ENCODE measurements around the gene MEGF6. TPM values are rescaled to one million over a fixed set of nuclear protein-coding genes. Genes with fewer than 3 reads are reported as not detected.

MEGF6 gene
- total and polyA plus RNA-seq, 2 donors (not counting 1 experiment from before 2014, with no cell fraction given): 43.2 to 77.3 TPM

- H3K27ac Mint-ChIP-seq: no peak overlapping the region
- H3K4me1 Mint-ChIP-seq: peaks cover 16% of the 10 kb centered on the region
- H3K27ac ChIP-seq (ENCODE audit: low read length in 2 of 2): no peak overlapping the region
- no peaks in the 10 kb centered on the region for H3K9me3 ChIP-seq (ENCODE audit: control extremely low read depth in 1 of 3, control insufficient read depth in 2 of 3, insufficient read depth in 1 of 3, low read length in 2 of 3)
- no peak overlapping the region for H3K4me2 ChIP-seq (replicated peaks; ENCODE audit: low read depth, low read length, poor library complexity, severe bottlenecking)
- H3K9ac ChIP-seq (ENCODE audit: low read length): no peak overlapping the region
- no peaks in the 10 kb centered on the region for H3K36me3 ChIP-seq (replicated peaks in 1 of 2; ENCODE audit: control extremely low read depth in 1 of 2, control insufficient read depth in 1 of 2, extremely low read depth in 1 of 2, insufficient read depth in 2 of 2, low read length in 1 of 2)
- H4K20me1 ChIP-seq (ENCODE audit: control insufficient read depth, insufficient read depth, low read length, poor library complexity, severe bottlenecking): peaks cover 32% of the 10 kb centered on the region
- DNase-seq (no peak), ATAC-seq (ENCODE audit: low read depth) (no peak)
- TF ChIP-seq CTCF (IDR thresholded peaks at IDR 0.05) (no peak), EZH2 (IDR thresholded peaks at IDR 0.05; ENCODE audit: borderline replicate concordance, insufficient read depth, low read depth, low read length, poor library complexity, severe bottlenecking) (no peak)
- H3K4me3 ChIP-seq (ENCODE audit: control extremely low read depth in 1 of 5, extremely low read depth in 1 of 5, insufficient read depth in 1 of 5, low read depth in 2 of 5, low read length in 4 of 5): no peak overlapping the region
- peaks cover 27% of the 10 kb centered on the region for H3K79me2 ChIP-seq (ENCODE audit: control insufficient read depth, insufficient read depth, low read length)
- peaks cover 9 to 12% of the 10 kb centered on the region in 2 donors for H3K4me1 ChIP-seq (ENCODE audit: control insufficient read depth in 2 of 2, insufficient read depth in 2 of 2, low read length in 2 of 2)
- H3K27me3 ChIP-seq (replicated peaks in 1 of 4; ENCODE audit: control extremely low read depth in 1 of 4, control insufficient read depth in 3 of 4, insufficient read depth in 4 of 4, low read length in 3 of 4): no peaks in the 10 kb centered on the region
- H3K27me3 Mint-ChIP-seq: no peaks in the 10 kb centered on the region
- 43% methylated on average over 20 of the region's 24 CpGs for WGBS (ENCODE audit: insufficient coverage)
- intact Hi-C loops (cut with micrococcal nuclease): no loop called here
- no peak overlapping the region for H2AFZ ChIP-seq (ENCODE audit: insufficient read depth, low read depth, low read length, poor library complexity, severe bottlenecking)
- no peak overlapping the region for H3K4me3 Mint-ChIP-seq
- no peaks in the 10 kb centered on the region for H3K9me3 Mint-ChIP-seq (ENCODE audit: insufficient read depth)
- POLR2A ChIA-PET: no interaction called here
- CTCF ChIA-PET: no interaction called here
These were observed 85.5 kb downstream of the MEGF6 start for GRCh38 chr1:3525551-3526482.

DNA sequence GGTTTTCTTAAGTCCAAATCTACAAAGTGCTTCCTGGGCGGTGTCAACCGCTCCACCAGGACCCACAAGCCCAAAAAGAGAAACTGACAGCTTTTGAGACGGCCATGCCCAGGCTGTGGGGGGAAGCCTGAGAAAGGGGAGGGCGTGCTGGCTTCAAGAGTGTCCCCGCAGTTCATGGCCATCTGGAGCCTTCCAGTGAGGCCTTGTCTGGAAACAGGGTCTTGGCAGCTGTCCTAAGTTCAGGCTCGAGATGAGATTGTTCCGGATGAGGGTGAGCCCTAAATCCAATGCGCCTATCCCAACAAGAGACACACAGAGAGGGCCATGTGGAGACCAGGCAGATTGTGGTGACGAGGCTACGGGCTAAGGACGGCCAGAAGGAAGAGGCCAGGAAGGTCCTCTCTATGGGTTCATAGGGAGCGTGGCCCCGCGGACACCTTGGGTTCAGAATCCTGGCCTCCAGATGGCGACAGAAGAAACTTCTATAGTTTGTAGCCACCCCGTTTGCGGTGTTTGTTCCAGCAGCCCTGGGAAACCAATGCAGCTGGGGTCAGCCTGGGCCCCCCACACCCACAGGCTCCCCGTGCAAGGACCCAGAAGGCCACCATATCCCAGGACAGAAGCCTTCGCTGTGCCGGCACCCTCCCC is 86.6 kb downstream of the MEGF6 start:
- H3K27me3 ChIP-seq (replicated peaks in 1 of 4; ENCODE audit: control extremely low read depth in 1 of 4, control insufficient read depth in 3 of 4, insufficient read depth in 4 of 4, low read length in 3 of 4): no peaks in the 10 kb centered on the region
- Mint-ChIP-seq H3K9me3 (ENCODE audit: insufficient read depth) (no peaks in the 10 kb centered on the region), H3K4me1 (peaks cover 6% of the 10 kb centered on the region), H3K4me3 (no peak overlapping the region), H3K27me3 (no peaks in the 10 kb centered on the region), H3K27ac (no peak overlapping the region)
- no peak overlapping the region for H3K27ac ChIP-seq (ENCODE audit: low read length in 2 of 2)
- H3K4me3 ChIP-seq (ENCODE audit: control extremely low read depth in 1 of 5, extremely low read depth in 1 of 5, insufficient read depth in 1 of 5, low read depth in 2 of 5, low read length in 4 of 5): no peak overlapping the region
- intact Hi-C loops (cut with micrococcal nuclease): no loop called here
- no peaks in the 10 kb centered on the region for H3K9me3 ChIP-seq (ENCODE audit: control extremely low read depth in 1 of 3, control insufficient read depth in 2 of 3, insufficient read depth in 1 of 3, low read length in 2 of 3)
- ChIA-PET POLR2A (no interaction called here), CTCF (no interaction called here)
- DNase-seq (no peak), ATAC-seq (ENCODE audit: low read depth) (no peak)
- TF ChIP-seq CTCF (IDR thresholded peaks at IDR 0.05) (no peak), EZH2 (IDR thresholded peaks at IDR 0.05; ENCODE audit: borderline replicate concordance, insufficient read depth, low read depth, low read length, poor library complexity, severe bottlenecking) (no peak)
- no peak overlapping the region for H2AFZ ChIP-seq (ENCODE audit: insufficient read depth, low read depth, low read length, poor library complexity, severe bottlenecking)
- H3K4me1 ChIP-seq (ENCODE audit: control insufficient read depth in 2 of 2, insufficient read depth in 2 of 2, low read length in 2 of 2): peaks cover 2% of the 10 kb centered on the region in 2 donors
- H3K4me2 ChIP-seq (replicated peaks; ENCODE audit: low read depth, low read length, poor library complexity, severe bottlenecking): no peak overlapping the region
- 91% methylated on average over 20 of the region's 20 CpGs for WGBS (ENCODE audit: insufficient coverage)
- H3K79me2 ChIP-seq (ENCODE audit: control insufficient read depth, insufficient read depth, low read length): peaks cover 21% of the 10 kb centered on the region
- no peaks in the 10 kb centered on the region for H3K36me3 ChIP-seq (replicated peaks in 1 of 2; ENCODE audit: control extremely low read depth in 1 of 2, control insufficient read depth in 1 of 2, extremely low read depth in 1 of 2, insufficient read depth in 2 of 2, low read length in 1 of 2)
- no peak overlapping the region for H3K9ac ChIP-seq (ENCODE audit: low read length)
- H4K20me1 ChIP-seq (ENCODE audit: control insufficient read depth, insufficient read depth, low read length, poor library complexity, severe bottlenecking): peaks cover 39% of the 10 kb centered on the region
